ENCODE results near the gene MDN1. TPM values are rescaled to one million over a fixed set of nuclear protein-coding genes. Genes with fewer than 3 reads are reported as not detected.

MDN1 gene
- polyA plus RNA-seq, 1 of the 3 experiments (the other 2 are of a cell fraction) = 8.5 TPM

GRCh38 chr6:89689732-89690131 lies 129.9 kb downstream of the MDN1 start (continued):
- TF ChIP-seq PBX3 (IDR thresholded peaks at IDR 0.05) (no peak), RAD21 (IDR thresholded peaks at IDR 0.05; ENCODE audit: low read length) (no peak), TAF1 (IDR thresholded peaks at IDR 0.05; ENCODE audit: borderline replicate concordance, low read depth, low read length) (no peak), SMC3 (IDR thresholded peaks at IDR 0.05; ENCODE audit: low read depth, low read length) (no peak), USF1 (IDR thresholded peaks at IDR 0.05; ENCODE audit: borderline replicate concordance, low read depth) (no peak)

- Histone ChIP-seq H3K4me2 (no peak overlapping the region), H2AFZ (ENCODE audit: low read depth) (no peak overlapping the region), H3K4me1 (ENCODE audit: control insufficient read depth in 1 of 2, insufficient read depth in 2 of 2, low read depth in 1 of 2, low read length in 1 of 2) (no peaks in the 10 kb centered on the region; a peak in 1 of 4 replicates), H3K4me3 (ENCODE audit: low read depth in 2 of 2, low read length in 1 of 2) (no peak overlapping the region), H3K79me2 (ENCODE audit: insufficient read depth) (no peaks in the 10 kb centered on the region), H3K9ac (no peak overlapping the region), H3K27me3 (ENCODE audit: insufficient read depth) (no peaks in the 10 kb centered on the region), H3K27ac (ENCODE audit: low read depth in 2 of 2, low read length in 1 of 2) (no peak overlapping the region), H3K9me2 (no peaks in the 10 kb centered on the region), H4K20me1 (ENCODE audit: insufficient read depth) (no peaks in the 10 kb centered on the region), H3K9me3 (no peaks in the 10 kb centered on the region), H3K36me3 (replicated peaks in 1 of 2; ENCODE audit: control insufficient read depth in 1 of 2, insufficient read depth in 2 of 2, low read length in 1 of 2) (peaks cover 43 to 84% of the 10 kb centered on the region in 2 experiments), H3F3A (replicated peaks; ENCODE audit: insufficient read depth) (no peaks in the 10 kb centered on the region)
- 100% methylated on average over 2 of the region's 2 CpGs for WGBS (ENCODE audit: low lambda C conversion rate)
- no peak for TF ChIP-seq SMC3 (IDR thresholded peaks at IDR 0.05; ENCODE audit: low read depth, low read length)
- CTCF ChIA-PET = no interaction called here
- POLR2A ChIA-PET = no interaction called here
- no peak for DNase-seq
Measured at GRCh38 chr6:89688328-89688727, 131.3 kb downstream of the MDN1 start.

- H2AFZ ChIP-seq (ENCODE audit: low read depth) = no peak overlapping the region
- H3K27ac ChIP-seq (ENCODE audit: low read depth in 2 of 2, low read length in 1 of 2) = no peak overlapping the region
- ChIA-PET POLR2A (no interaction called here), CTCF (no interaction called here)
- H3K9ac ChIP-seq = no peak overlapping the region
- WGBS (ENCODE audit: low lambda C conversion rate) = 100% methylated on average over 2 of the region's 2 CpGs
- no peaks in the 10 kb centered on the region for H3K79me2 ChIP-seq (ENCODE audit: insufficient read depth)
- TF ChIP-seq IRF3 (IDR thresholded peaks at IDR 0.05; ENCODE audit: low read depth, low read length) = no peak
- no peak for TF ChIP-seq CHD2 (IDR thresholded peaks at IDR 0.05; ENCODE audit: low read length, partially characterized antibody)
- TF ChIP-seq JUND (IDR thresholded peaks at IDR 0.05) = no peak
- no peak for TF ChIP-seq FOSL2 (IDR thresholded peaks at IDR 0.05; ENCODE audit: borderline replicate concordance, low read depth)
- TF ChIP-seq NRF1 (IDR thresholded peaks at IDR 0.05; ENCODE audit: low read depth, low read length) = no peak
- TF ChIP-seq REST (IDR thresholded peaks at IDR 0.05; ENCODE audit: low read depth, low read length) = no peak
- no peak for TF ChIP-seq TCF12 (IDR thresholded peaks at IDR 0.05)
- TF ChIP-seq RCOR1 (IDR thresholded peaks at IDR 0.05; ENCODE audit: low read length) = no peak
- TF ChIP-seq FOXJ3 (CRISPR knock-in tag; IDR thresholded peaks at IDR 0.05) = no peak
- no peak for TF ChIP-seq RAD21 (IDR thresholded peaks at IDR 0.05; ENCODE audit: low read length)
- no peak for TF ChIP-seq ZBTB33 (IDR thresholded peaks at IDR 0.05; ENCODE audit: borderline replicate concordance, low read depth)
- no peak for DNase-seq
- no peaks in the 10 kb centered on the region for H3K9me2 ChIP-seq
- peaks cover 51 to 67% of the 10 kb centered on the region in 2 experiments for H3K36me3 ChIP-seq (replicated peaks in 1 of 2; ENCODE audit: control insufficient read depth in 1 of 2, insufficient read depth in 2 of 2, low read length in 1 of 2)
- no peak overlapping the region for H3K4me2 ChIP-seq
- H4K20me1 ChIP-seq (ENCODE audit: insufficient read depth) = no peaks in the 10 kb centered on the region
- no peaks in the 10 kb centered on the region for H3K27me3 ChIP-seq (ENCODE audit: insufficient read depth)
- no peaks in the 10 kb centered on the region for H3K9me3 ChIP-seq
- no peaks in the 10 kb centered on the region; a peak in 2 of 4 replicates for H3K4me1 ChIP-seq (ENCODE audit: control insufficient read depth in 1 of 2, insufficient read depth in 2 of 2, low read depth in 1 of 2, low read length in 1 of 2)
- H3F3A ChIP-seq (replicated peaks; ENCODE audit: insufficient read depth) = no peaks in the 10 kb centered on the region
- no peak overlapping the region for H3K4me3 ChIP-seq (ENCODE audit: low read depth in 2 of 2, low read length in 1 of 2)
Measured at GRCh38 chr6:89685311-89685710, 134.3 kb downstream of the MDN1 start.

Measured in SK-N-SH (cell line).